Measurements from ENCODE around the gene ACAA1. TPM values are rescaled to one million over a fixed set of nuclear protein-coding genes. Genes with fewer than 3 reads are reported as not detected.

Gene ACAA1
- total RNA-seq, 4 donors from 2014 or later, result 123 to 324 (median 186) TPM

DNA sequence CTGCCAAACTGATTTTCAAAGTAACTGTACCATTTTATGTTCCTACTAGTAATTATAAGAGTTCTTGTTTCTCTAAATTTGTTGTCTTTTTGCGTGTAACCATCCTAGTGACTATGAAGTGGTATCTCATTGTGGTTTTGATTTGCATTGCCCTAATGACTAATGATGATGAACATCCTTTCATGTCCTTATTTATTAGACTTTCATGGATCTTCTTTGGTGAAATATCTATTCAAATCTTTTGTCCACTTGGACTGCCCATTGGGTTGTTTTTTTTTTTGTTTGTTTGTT is 32.0 kb upstream of the ACAA1 start:
- H3K4me1 ChIP-seq, result peaks cover 0 to 17% (median 0%) of the 10 kb centered on the region in 4 donors
- no peaks in the 10 kb centered on the region for H3K36me3 ChIP-seq
- DNase-seq, result no peak
- TF ChIP-seq, protein P1, sequence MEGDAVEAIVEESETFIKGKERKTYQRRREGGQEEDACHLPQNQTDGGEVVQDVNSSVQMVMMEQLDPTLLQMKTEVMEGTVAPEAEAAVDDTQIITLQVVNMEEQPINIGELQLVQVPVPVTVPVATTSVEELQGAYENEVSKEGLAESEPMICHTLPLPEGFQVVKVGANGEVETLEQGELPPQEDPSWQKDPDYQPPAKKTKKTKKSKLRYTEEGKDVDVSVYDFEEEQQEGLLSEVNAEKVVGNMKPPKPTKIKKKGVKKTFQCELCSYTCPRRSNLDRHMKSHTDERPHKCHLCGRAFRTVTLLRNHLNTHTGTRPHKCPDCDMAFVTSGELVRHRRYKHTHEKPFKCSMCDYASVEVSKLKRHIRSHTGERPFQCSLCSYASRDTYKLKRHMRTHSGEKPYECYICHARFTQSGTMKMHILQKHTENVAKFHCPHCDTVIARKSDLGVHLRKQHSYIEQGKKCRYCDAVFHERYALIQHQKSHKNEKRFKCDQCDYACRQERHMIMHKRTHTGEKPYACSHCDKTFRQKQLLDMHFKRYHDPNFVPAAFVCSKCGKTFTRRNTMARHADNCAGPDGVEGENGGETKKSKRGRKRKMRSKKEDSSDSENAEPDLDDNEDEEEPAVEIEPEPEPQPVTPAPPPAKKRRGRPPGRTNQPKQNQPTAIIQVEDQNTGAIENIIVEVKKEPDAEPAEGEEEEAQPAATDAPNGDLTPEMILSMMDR (IDR thresholded peaks at IDR 0.05), result no peak
- no peak for TF ChIP-seq POLR2A (IDR thresholded peaks at IDR 0.05)
- H3K4me3 ChIP-seq, result no peak overlapping the region
- H3K27ac ChIP-seq, result no peak overlapping the region
- no peaks in the 10 kb centered on the region for H3K9me3 ChIP-seq
- H3K27me3 ChIP-seq, result no peaks in the 10 kb centered on the region

DNA sequence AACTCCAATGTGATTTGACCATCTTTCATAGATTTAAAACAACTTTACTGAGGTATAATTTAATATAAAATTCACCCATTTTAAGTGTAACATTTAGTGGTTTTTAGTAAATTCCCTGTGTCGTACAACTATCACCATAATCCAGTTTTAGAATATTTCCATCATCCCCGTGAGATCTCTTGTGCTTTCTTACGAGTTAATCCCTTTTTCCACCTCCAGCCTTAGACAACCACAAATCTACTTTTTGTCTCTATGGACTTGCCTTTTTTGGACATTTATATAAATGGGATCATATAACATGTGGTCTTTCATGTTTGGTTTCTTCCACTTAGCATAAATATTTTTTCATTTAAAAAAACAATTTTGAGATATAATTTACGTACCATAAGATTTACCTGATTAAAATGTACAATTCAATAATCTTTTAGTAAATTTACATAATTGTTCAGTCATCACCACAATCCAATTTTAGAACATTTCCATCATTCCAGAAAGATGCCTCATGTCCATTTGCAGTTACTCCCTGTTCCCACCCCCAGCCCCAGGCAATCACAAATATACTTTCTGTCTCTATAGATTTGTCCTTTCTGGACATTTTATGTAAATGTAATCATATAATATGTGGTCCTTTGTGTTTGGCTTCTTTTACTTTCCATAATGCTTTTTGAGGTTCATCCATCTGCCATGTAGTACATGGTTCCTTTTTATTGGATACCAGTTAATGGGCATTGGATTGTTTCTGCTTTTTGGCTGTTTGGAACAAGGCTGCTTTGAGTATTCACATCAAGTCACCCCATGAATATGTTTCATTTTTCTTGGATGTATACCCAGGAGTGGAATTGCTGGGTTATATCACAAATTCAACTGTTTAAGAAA is 31.5 kb upstream of the ACAA1 start:
- Histone ChIP-seq H3K4me3 (no peak overlapping the region), H3K27ac (no peak overlapping the region), H3K9me3 (no peaks in the 10 kb centered on the region), H3K27me3 (no peaks in the 10 kb centered on the region), H3K36me3 (no peaks in the 10 kb centered on the region), H3K4me1 (peaks cover 0 to 13% (median 0%) of the 10 kb centered on the region in 4 donors)
- TF ChIP-seq, protein P1 (IDR thresholded peaks at IDR 0.05), result no peak
- no peak for TF ChIP-seq POLR2A (IDR thresholded peaks at IDR 0.05)
- DNase-seq, result no peak

DNA sequence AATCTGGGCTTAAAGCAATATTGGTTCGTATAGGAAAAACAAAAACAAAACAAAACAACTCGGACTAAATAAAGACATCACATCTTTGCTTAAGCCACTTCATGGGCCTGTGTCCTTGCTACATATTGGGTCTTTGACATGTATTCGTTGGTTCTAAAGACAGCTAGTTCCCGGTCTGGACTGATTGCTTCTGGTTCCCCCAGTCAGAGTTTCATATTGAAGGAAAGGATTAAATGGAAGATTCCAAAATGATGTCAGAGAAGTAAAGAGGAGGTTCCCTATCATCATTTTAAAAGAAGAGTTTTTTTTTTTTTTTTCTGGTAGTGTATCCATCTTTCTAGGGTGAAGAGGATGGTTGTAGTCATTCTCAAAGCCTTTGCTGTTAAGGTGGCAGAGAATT is 30.7 kb upstream of the ACAA1 start:
- Histone ChIP-seq H3K27ac (no peak overlapping the region), H3K27me3 (no peaks in the 10 kb centered on the region), H3K9me3 (no peaks in the 10 kb centered on the region), H3K4me3 (no peak overlapping the region), H3K4me1 (peaks cover 0 to 12% (median 0%) of the 10 kb centered on the region in 4 donors), H3K36me3 (no peaks in the 10 kb centered on the region)
- DNase-seq, result no peak
- no peak for TF ChIP-seq POLR2A (IDR thresholded peaks at IDR 0.05)
- TF ChIP-seq, protein P1 (IDR thresholded peaks at IDR 0.05), result no peak

DNA sequence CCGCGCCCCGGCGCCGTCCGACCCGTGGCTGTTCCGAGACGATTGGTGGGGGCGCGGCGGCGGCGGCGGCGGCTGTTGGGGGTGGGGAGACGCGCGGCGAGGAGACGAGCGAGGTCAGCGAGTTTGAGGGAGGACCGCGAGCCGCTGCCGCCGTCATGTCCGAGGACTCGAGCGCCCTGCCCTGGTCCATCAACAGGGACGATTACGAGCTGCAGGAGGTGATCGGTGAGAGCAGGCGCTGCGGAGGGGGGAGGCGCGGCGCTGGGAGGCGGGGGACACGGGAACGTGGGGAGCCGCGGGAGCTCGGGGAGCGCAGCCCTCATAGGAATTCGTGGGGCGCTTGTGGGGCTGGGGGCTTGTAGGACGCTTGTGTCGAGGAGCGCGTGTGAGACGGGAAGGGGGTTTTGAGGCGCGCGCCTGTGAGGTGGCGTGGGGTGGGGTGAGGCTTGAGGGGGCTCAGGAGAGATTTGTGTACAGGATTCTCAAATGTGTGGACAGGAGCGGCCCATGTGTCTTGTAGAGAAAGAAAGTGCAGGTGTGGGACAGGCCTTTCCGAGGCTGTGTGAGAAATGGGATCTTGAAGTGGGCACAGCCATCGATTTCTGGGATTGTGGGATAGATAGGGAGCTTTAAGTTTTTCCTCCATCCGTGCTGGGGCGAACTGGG is 28.9 kb upstream of the ACAA1 start:
- Histone ChIP-seq H3K4me1 (peaks cover 0 to 12% (median 0%) of the 10 kb centered on the region in 4 donors), H3K27me3 (no peaks in the 10 kb centered on the region), H3K9me3 (no peaks in the 10 kb centered on the region), H3K27ac (peak overlapping the region; percentile 96 to 99 (median 97)), H3K4me3 (peak overlapping the region; percentile 77 to 98 (median 95)), H3K36me3 (no peaks in the 10 kb centered on the region)
- TF ChIP-seq, protein P1 (IDR thresholded peaks at IDR 0.05), result peak in 1 of 6 experiments; percentile 6
- peak in 1 of 2 donors; percentile 6 for TF ChIP-seq POLR2A (IDR thresholded peaks at IDR 0.05)
- DNase-seq, result peak in 1 of 3 donors; percentile 78

DNA sequence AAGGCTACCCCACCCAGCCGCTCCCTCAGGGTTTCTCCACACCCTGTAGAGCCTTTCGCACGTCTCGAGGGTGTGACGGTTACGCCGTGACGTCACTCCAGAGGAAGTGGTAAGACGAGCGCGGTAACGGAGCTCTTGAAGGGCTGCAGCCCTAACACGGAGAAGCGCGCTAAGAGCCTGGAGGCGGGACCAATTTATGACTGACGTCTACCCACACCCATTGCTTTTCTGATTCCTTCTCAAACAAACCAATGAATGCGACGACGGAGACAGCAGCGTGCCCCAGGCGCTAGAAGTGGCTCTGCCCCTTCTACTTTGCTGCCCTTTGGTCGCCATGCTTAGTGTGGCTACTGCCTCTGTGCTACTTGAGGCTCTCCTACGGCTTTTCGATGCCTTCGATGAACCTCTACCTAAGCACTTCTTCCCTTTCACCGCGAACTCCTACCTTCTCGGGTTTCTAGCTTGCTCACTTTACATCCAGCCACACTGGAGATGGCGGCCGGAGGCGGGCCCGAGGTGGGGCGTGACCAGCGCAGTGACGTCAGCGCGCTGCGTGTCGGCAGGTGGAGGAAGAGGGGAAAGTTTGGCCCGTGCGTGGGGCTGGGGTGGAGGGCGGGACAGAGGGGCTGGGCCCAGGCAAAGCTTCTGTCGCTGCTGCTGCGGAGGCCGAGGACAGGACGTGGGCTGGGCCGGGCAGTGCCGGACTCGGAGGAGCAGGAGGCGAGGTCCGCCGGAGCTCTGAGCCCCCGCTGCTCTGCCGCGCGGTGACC is 28.2 kb upstream of the ACAA1 start, which contains the start of gene OXSR1:
OXSR1 (plus strand) TSS at position 586 of the 770 bp plus-strand sequence. CDS start 340 bp downstream, outside the sequence.
- peak within 1 kb of the TSS; percentile 77 to 98 (median 95) for H3K4me3 ChIP-seq
- peaks cover 0 to 12% (median 0%) of the 10 kb centered on the region in 4 donors for H3K4me1 ChIP-seq
- H3K36me3 ChIP-seq, result no peaks in the 10 kb centered on the region
- peak within 1 kb of the TSS; percentile 96 to 99 (median 97) for H3K27ac ChIP-seq
- H3K9me3 ChIP-seq, result no peaks in the 10 kb centered on the region
- H3K27me3 ChIP-seq, result no peaks in the 10 kb centered on the region
- TF ChIP-seq POLR2A (IDR thresholded peaks at IDR 0.05), result peak; percentile 91 to 97
- TF ChIP-seq, protein P1 (IDR thresholded peaks at IDR 0.05), result no peak
- peak; percentile 98 to 100 (median 99) for DNase-seq
